ENCODE results near the gene RREB1. TPM values are rescaled to one million over a fixed set of nuclear protein-coding genes. Genes with fewer than 3 reads are reported as not detected.

The RREB1 gene
- total and polyA plus RNA-seq, 9 donors, result 7.3 to 64.4 (median 50.1) TPM

- H3K36me3 ChIP-seq, result no peaks in the 10 kb centered on the region
Measured at GRCh38 chr6:7292596-7293255, 185.0 kb downstream of the RREB1 start.

GRCh38 chr6:7295916-7296315, 188.2 kb downstream of the RREB1 start:
- Histone ChIP-seq H3K4me3 (no peak overlapping the region), H3K4me1 (ENCODE audit: insufficient read depth) (no peaks in the 10 kb centered on the region), H3K36me3 (no peaks in the 10 kb centered on the region), H3K27me3 (no peaks in the 10 kb centered on the region), H3K9me3 (no peaks in the 10 kb centered on the region), H3K27ac (no peak overlapping the region)
- intact Hi-C loops (cut with DNase I), result no loop called here
- no peak for DNase-seq
- no peak for TF ChIP-seq EP300 (IDR thresholded peaks at IDR 0.05)
- TF ChIP-seq CTCF (IDR thresholded peaks at IDR 0.05), result no peak
- TF ChIP-seq POLR2A (IDR thresholded peaks at IDR 0.05), result no peak
- 78 to 89% (median 89%) methylated on average over 3 of the region's 3 CpGs for WGBS, 3 donors

More at GRCh38 chr6:7292596-7293255, 185.0 kb downstream of the RREB1 start:
- 57 to 67% (median 67%) methylated on average over 6 of the region's 6 CpGs for WGBS, 3 donors
- no peaks in the 10 kb centered on the region for H3K27me3 ChIP-seq
- H3K4me3 ChIP-seq, result no peak overlapping the region
- no peak for TF ChIP-seq CTCF (IDR thresholded peaks at IDR 0.05)
- TF ChIP-seq EP300 (IDR thresholded peaks at IDR 0.05), result no peak
- no peak for TF ChIP-seq POLR2A (IDR thresholded peaks at IDR 0.05)
- no peak overlapping the region for H3K27ac ChIP-seq
- H3K9me3 ChIP-seq, result no peaks in the 10 kb centered on the region
- no peak for DNase-seq
- no peaks in the 10 kb centered on the region for H3K4me1 ChIP-seq (ENCODE audit: insufficient read depth)
- intact Hi-C loops (cut with DNase I), result no loop called here

GRCh38 chr6:7296602-7297001, 188.8 kb downstream of the RREB1 start:
- TF ChIP-seq CTCF (IDR thresholded peaks at IDR 0.05), result no peak
- no peak for TF ChIP-seq EP300 (IDR thresholded peaks at IDR 0.05)
- TF ChIP-seq POLR2A (IDR thresholded peaks at IDR 0.05), result no peak
- Histone ChIP-seq H3K36me3 (no peaks in the 10 kb centered on the region), H3K9me3 (no peaks in the 10 kb centered on the region), H3K4me1 (ENCODE audit: insufficient read depth) (no peaks in the 10 kb centered on the region), H3K27me3 (no peaks in the 10 kb centered on the region), H3K27ac (no peak overlapping the region), H3K4me3 (no peak overlapping the region)
- intact Hi-C loops (cut with DNase I), result no loop called here
- 86 to 93% (median 88%) methylated on average over 2 of the region's 2 CpGs for WGBS, 3 donors
- DNase-seq, result no peak

GRCh38 chr6:7298113-7298512, 190.4 kb downstream of the RREB1 start:
- WGBS, 3 donors, result 86 to 91% (median 90%) methylated on average over 1 of the region's 1 CpG
- Histone ChIP-seq H3K27me3 (no peaks in the 10 kb centered on the region), H3K4me1 (ENCODE audit: insufficient read depth) (no peaks in the 10 kb centered on the region), H3K36me3 (no peaks in the 10 kb centered on the region), H3K27ac (no peak overlapping the region), H3K9me3 (no peaks in the 10 kb centered on the region), H3K4me3 (no peak overlapping the region)
- no peak for TF ChIP-seq EP300 (IDR thresholded peaks at IDR 0.05)
- TF ChIP-seq POLR2A (IDR thresholded peaks at IDR 0.05), result no peak
- no peak for TF ChIP-seq CTCF (IDR thresholded peaks at IDR 0.05)
- DNase-seq, result no peak
- intact Hi-C loops (cut with DNase I), result no loop called here
